IPS DF 6.9 (cell line): ENCODE measurements around the gene HLA-F.

ENCODE experiments used
- DNase-seq: peaks from one replicate; pipeline ENCODE4 v3.0.0-alpha.2; 2013; ENCODE audit warnings: low read depth, low spot score
- H3K27ac ChIP-seq: one replicate; pipeline ENCODE4 v1.5.1; 2013; ENCODE audit warnings: low read length, control low read depth
- H3K27me3 ChIP-seq: 2 replicates; pipeline ENCODE4 v1.6.1; 2013; ENCODE audit warnings: mild to moderate bottlenecking, low read length; ENCODE audit not compliant: control insufficient read depth, insufficient read depth
- H3K36me3 ChIP-seq: 2 replicates; pipeline ENCODE4 v1.6.1; 2013; ENCODE audit warnings: low read length; ENCODE audit not compliant: control insufficient read depth, insufficient read depth
- H3K4me1 ChIP-seq: 2 replicates; pipeline ENCODE4 v1.6.1; 2013; ENCODE audit warnings: low read length; ENCODE audit not compliant: control insufficient read depth, insufficient read depth
- H3K4me3 ChIP-seq: 2 replicates; pipeline ENCODE4 v1.5.1; 2013; ENCODE audit warnings: mild to moderate bottlenecking, low read length
- H3K9me3 ChIP-seq: 2 replicates; pipeline ENCODE4 v1.6.1; 2013; ENCODE audit warnings: low read length, inconsistent platforms; ENCODE audit not compliant: control insufficient read depth, insufficient read depth
- WGBS: extraction: QIAGEN DNeasy Blood & Tissue Kit; methylation state at CpG from one replicate; pipeline ENCODE4 v1.1.7; 2013; ENCODE audit warnings: mixed read lengths, missing lambda C conversion rate; ENCODE audit not compliant: insufficient read length, insufficient coverage; 5-methylcytosine and 5-hydroxymethylcytosine counted together

Gene HLA-F

GRCh38 chr6:29724937-29725869 is 2.0 kb downstream of the HLA-F start:
- Histone ChIP-seq H3K4me3 (no peak overlapping the region), H3K9me3 (no peaks in the 10 kb centered on the region), H3K4me1 (no peaks in the 10 kb centered on the region), H3K27me3 (peaks cover 1% of the 10 kb centered on the region; the same call in 1 of the 2 replicates), H3K27ac (no peak overlapping the region), H3K36me3 (no peaks in the 10 kb centered on the region)
- no peak for DNase-seq
- WGBS, result no CpG with 5 or more reads among the region's 11 CpGs

GRCh38 chr6:29726001-29726400 is 2.8 kb downstream of the HLA-F start:
- Histone ChIP-seq H3K27ac (no peak overlapping the region), H3K36me3 (no peaks in the 10 kb centered on the region), H3K4me1 (no peaks in the 10 kb centered on the region), H3K27me3 (peaks cover 1% of the 10 kb centered on the region; the same call in 1 of the 2 replicates), H3K4me3 (no peak overlapping the region), H3K9me3 (no peaks in the 10 kb centered on the region)
- DNase-seq, result no peak
- no CpG with 5 or more reads among the region's 1 CpG for WGBS

- no peaks in the 10 kb centered on the region for H3K36me3 ChIP-seq
- peaks cover 1% of the 10 kb centered on the region; the same call in 1 of the 2 replicates for H3K27me3 ChIP-seq
- WGBS, result no CpG with 5 or more reads among the region's 9 CpGs
- no peak overlapping the region for H3K4me3 ChIP-seq
- no peaks in the 10 kb centered on the region for H3K4me1 ChIP-seq
- H3K9me3 ChIP-seq, result no peaks in the 10 kb centered on the region
- no peak overlapping the region for H3K27ac ChIP-seq
- no peak for DNase-seq
These were observed 3.4 kb downstream of the HLA-F start for GRCh38 chr6:29726571-29727194.

- Histone ChIP-seq H3K27me3 (no peaks in the 10 kb centered on the region; the same call in 1 of the 2 replicates), H3K9me3 (no peaks in the 10 kb centered on the region), H3K27ac (no peak overlapping the region), H3K4me3 (no peak overlapping the region), H3K4me1 (no peaks in the 10 kb centered on the region), H3K36me3 (no peaks in the 10 kb centered on the region)
- DNase-seq, result no peak
- no CpG with 5 or more reads among the region's 2 CpGs for WGBS
These were observed 4.4 kb downstream of the HLA-F start for GRCh38 chr6:29727637-29728036.

- no peak overlapping the region for H3K27ac ChIP-seq
- no peaks in the 10 kb centered on the region for H3K36me3 ChIP-seq
- no peak overlapping the region for H3K4me3 ChIP-seq
- DNase-seq, result no peak
- WGBS, result no CpG with 5 or more reads among the region's 3 CpGs
- H3K27me3 ChIP-seq, result no peaks in the 10 kb centered on the region; the same call in 1 of the 2 replicates
- H3K4me1 ChIP-seq, result no peaks in the 10 kb centered on the region
- H3K9me3 ChIP-seq, result no peaks in the 10 kb centered on the region
These were observed 5.1 kb downstream of the HLA-F start for GRCh38 chr6:29728173-29728874.

GRCh38 chr6:29728875-29729270 is 5.6 kb downstream of the HLA-F start:
- Histone ChIP-seq H3K36me3 (no peaks in the 10 kb centered on the region), H3K27me3 (no peaks in the 10 kb centered on the region; the same call in 1 of the 2 replicates), H3K27ac (no peak overlapping the region), H3K4me3 (no peak overlapping the region), H3K9me3 (no peaks in the 10 kb centered on the region), H3K4me1 (no peaks in the 10 kb centered on the region)
- no peak for DNase-seq

GRCh38 chr6:29729774-29730328 is 6.6 kb downstream of the HLA-F start:
- H3K4me1 ChIP-seq, result no peaks in the 10 kb centered on the region
- H3K27ac ChIP-seq, result no peak overlapping the region
- no peaks in the 10 kb centered on the region for H3K36me3 ChIP-seq
- DNase-seq, result no peak
- H3K27me3 ChIP-seq, result no peaks in the 10 kb centered on the region; the same call in 1 of the 2 replicates
- no peaks in the 10 kb centered on the region for H3K9me3 ChIP-seq
- no CpG with 5 or more reads among the region's 6 CpGs for WGBS
- H3K4me3 ChIP-seq, result no peak overlapping the region

GRCh38 chr6:29730575-29731126 is 7.4 kb downstream of the HLA-F start:
- no CpG with 5 or more reads among the region's 7 CpGs for WGBS
- Histone ChIP-seq H3K36me3 (no peaks in the 10 kb centered on the region), H3K4me1 (no peaks in the 10 kb centered on the region)

GRCh38 chr6:29731281-29731680 is 8.0 kb downstream of the HLA-F start:
- Histone ChIP-seq H3K27ac (no peak overlapping the region), H3K36me3 (no peaks in the 10 kb centered on the region), H3K4me3 (no peak overlapping the region), H3K27me3 (no peaks in the 10 kb centered on the region), H3K4me1 (no peaks in the 10 kb centered on the region), H3K9me3 (no peaks in the 10 kb centered on the region)
- no CpG with 5 or more reads among the region's 3 CpGs for WGBS
- no peak for DNase-seq

More at GRCh38 chr6:29730575-29731126, 7.4 kb downstream of the HLA-F start:
- H3K4me3 ChIP-seq, result no peak overlapping the region
- H3K27ac ChIP-seq, result no peak overlapping the region
- H3K9me3 ChIP-seq, result no peaks in the 10 kb centered on the region
- H3K27me3 ChIP-seq, result no peaks in the 10 kb centered on the region
- DNase-seq, result no peak

- no peaks in the 10 kb centered on the region for H3K4me1 ChIP-seq
- H3K27me3 ChIP-seq, result no peaks in the 10 kb centered on the region
- WGBS, result no CpG with 5 or more reads among the region's 7 CpGs
- DNase-seq, result no peak
- no peaks in the 10 kb centered on the region for H3K9me3 ChIP-seq
- no peak overlapping the region for H3K27ac ChIP-seq
- H3K4me3 ChIP-seq, result no peak overlapping the region
- H3K36me3 ChIP-seq, result no peaks in the 10 kb centered on the region
These were observed 9.8 kb downstream of the HLA-F start for GRCh38 chr6:29733057-29733456.
